ENCODE results near the gene DSCAM.

Gene DSCAM

GRCh38 chr21:40620386-40621145 is 226.4 kb downstream of the DSCAM start:
- no peak overlapping the region for H3K27ac Mint-ChIP-seq
- no peaks in the 10 kb centered on the region for H3K4me1 Mint-ChIP-seq
- no peak overlapping the region for H3K4me3 Mint-ChIP-seq
- DNase-seq (no peak), ATAC-seq (no peak)
- no peaks in the 10 kb centered on the region for H3K27me3 Mint-ChIP-seq
- H3K36me3 Mint-ChIP-seq (ENCODE audit: low read depth) = peaks cover 1% of the 10 kb centered on the region
- peaks cover 6% of the 10 kb centered on the region for H3K9me3 Mint-ChIP-seq

- ATAC-seq = no peak
- H3K4me3 Mint-ChIP-seq = no peak overlapping the region
- H3K36me3 Mint-ChIP-seq (ENCODE audit: low read depth) = peaks cover 1% of the 10 kb centered on the region
- H3K27ac Mint-ChIP-seq = no peak overlapping the region
- no peaks in the 10 kb centered on the region for H3K27me3 Mint-ChIP-seq
- peaks cover 6% of the 10 kb centered on the region for H3K9me3 Mint-ChIP-seq
- DNase-seq = no peak
- no peaks in the 10 kb centered on the region for H3K4me1 Mint-ChIP-seq
These were observed 228.6 kb downstream of the DSCAM start for GRCh38 chr21:40618191-40618973.

GRCh38 chr21:40616377-40616704 is 230.6 kb downstream of the DSCAM start:
- H3K9me3 Mint-ChIP-seq = no peaks in the 10 kb centered on the region
- peaks cover 1% of the 10 kb centered on the region for H3K36me3 Mint-ChIP-seq (ENCODE audit: low read depth)
- no peaks in the 10 kb centered on the region for H3K4me1 Mint-ChIP-seq
- no peaks in the 10 kb centered on the region for H3K27me3 Mint-ChIP-seq
- ATAC-seq (no peak), DNase-seq (no peak)
- no peak overlapping the region for H3K27ac Mint-ChIP-seq
- no peak overlapping the region for H3K4me3 Mint-ChIP-seq

- ATAC-seq = no peak
- Mint-ChIP-seq H3K9me3 (no peaks in the 10 kb centered on the region), H3K4me3 (no peak overlapping the region), H3K4me1 (no peaks in the 10 kb centered on the region), H3K36me3 (ENCODE audit: low read depth) (peaks cover 1% of the 10 kb centered on the region), H3K27ac (no peak overlapping the region), H3K27me3 (no peaks in the 10 kb centered on the region)
- no peak for DNase-seq
These were observed 231.2 kb downstream of the DSCAM start for GRCh38 chr21:40615505-40616376.

GRCh38 chr21:40613546-40614030 is 233.4 kb downstream of the DSCAM start:
- H3K9me3 Mint-ChIP-seq = no peaks in the 10 kb centered on the region
- DNase-seq = no peak
- H3K4me1 Mint-ChIP-seq = no peaks in the 10 kb centered on the region
- H3K36me3 Mint-ChIP-seq (ENCODE audit: low read depth) = no peaks in the 10 kb centered on the region
- no peak for ATAC-seq
- no peaks in the 10 kb centered on the region for H3K27me3 Mint-ChIP-seq
- H3K27ac Mint-ChIP-seq = no peak overlapping the region
- H3K4me3 Mint-ChIP-seq = no peak overlapping the region

- Mint-ChIP-seq H3K27me3 (no peaks in the 10 kb centered on the region), H3K4me1 (no peaks in the 10 kb centered on the region), H3K36me3 (ENCODE audit: low read depth) (no peaks in the 10 kb centered on the region), H3K27ac (no peak overlapping the region), H3K4me3 (no peak overlapping the region), H3K9me3 (peaks cover 5% of the 10 kb centered on the region)
- no peak for ATAC-seq
- DNase-seq = no peak
These were observed 236.6 kb downstream of the DSCAM start for GRCh38 chr21:40610345-40610744.

GRCh38 chr21:40606341-40606740 is 240.6 kb downstream of the DSCAM start:
- DNase-seq (no peak), ATAC-seq (no peak)
- Mint-ChIP-seq H3K9me3 (peaks cover 5% of the 10 kb centered on the region), H3K36me3 (ENCODE audit: low read depth) (no peaks in the 10 kb centered on the region), H3K4me1 (no peaks in the 10 kb centered on the region), H3K4me3 (no peak overlapping the region), H3K27me3 (no peaks in the 10 kb centered on the region), H3K27ac (no peak overlapping the region)

GRCh38 chr21:40605094-40605493 is 241.9 kb downstream of the DSCAM start:
- H3K27ac Mint-ChIP-seq = no peak overlapping the region
- peaks cover 5% of the 10 kb centered on the region for H3K9me3 Mint-ChIP-seq
- no peaks in the 10 kb centered on the region for H3K4me1 Mint-ChIP-seq
- DNase-seq (no peak), ATAC-seq (no peak)
- no peak overlapping the region for H3K4me3 Mint-ChIP-seq
- no peaks in the 10 kb centered on the region for H3K27me3 Mint-ChIP-seq
- H3K36me3 Mint-ChIP-seq (ENCODE audit: low read depth) = no peaks in the 10 kb centered on the region

GRCh38 chr21:40603774-40604173 is 243.2 kb downstream of the DSCAM start:
- H3K4me3 Mint-ChIP-seq = no peak overlapping the region
- H3K27ac Mint-ChIP-seq = no peak overlapping the region
- no peaks in the 10 kb centered on the region for H3K36me3 Mint-ChIP-seq (ENCODE audit: low read depth)
- H3K27me3 Mint-ChIP-seq = no peaks in the 10 kb centered on the region
- peaks cover 7% of the 10 kb centered on the region for H3K9me3 Mint-ChIP-seq
- DNase-seq = no peak
- no peaks in the 10 kb centered on the region for H3K4me1 Mint-ChIP-seq
- no peak for ATAC-seq

GRCh38 chr21:40602080-40602479 is 244.9 kb downstream of the DSCAM start:
- Mint-ChIP-seq H3K9me3 (peaks cover 4% of the 10 kb centered on the region), H3K4me3 (no peak overlapping the region), H3K36me3 (ENCODE audit: low read depth) (no peaks in the 10 kb centered on the region), H3K4me1 (no peaks in the 10 kb centered on the region), H3K27ac (no peak overlapping the region), H3K27me3 (no peaks in the 10 kb centered on the region)
- no peak for ATAC-seq
- DNase-seq = no peak

GRCh38 chr21:40595806-40596205 is 251.2 kb downstream of the DSCAM start:
- H3K4me3 Mint-ChIP-seq = no peak overlapping the region
- no peak for ATAC-seq
- no peak overlapping the region for H3K27ac Mint-ChIP-seq
- peaks cover 7% of the 10 kb centered on the region for H3K9me3 Mint-ChIP-seq
- H3K36me3 Mint-ChIP-seq (ENCODE audit: low read depth) = no peaks in the 10 kb centered on the region
- DNase-seq = no peak
- no peaks in the 10 kb centered on the region for H3K27me3 Mint-ChIP-seq
- H3K4me1 Mint-ChIP-seq = no peaks in the 10 kb centered on the region

- Mint-ChIP-seq H3K4me1 (no peaks in the 10 kb centered on the region), H3K36me3 (ENCODE audit: low read depth) (no peaks in the 10 kb centered on the region), H3K9me3 (peaks cover 7% of the 10 kb centered on the region), H3K27ac (no peak overlapping the region), H3K4me3 (no peak overlapping the region), H3K27me3 (no peaks in the 10 kb centered on the region)
- no peak for ATAC-seq
- no peak for DNase-seq
These were observed 259.1 kb downstream of the DSCAM start for GRCh38 chr21:40587736-40588346.

GRCh38 chr21:40586575-40586974 is 260.4 kb downstream of the DSCAM start:
- no peak for DNase-seq
- Mint-ChIP-seq H3K4me3 (no peak overlapping the region), H3K27me3 (no peaks in the 10 kb centered on the region), H3K4me1 (no peaks in the 10 kb centered on the region), H3K36me3 (ENCODE audit: low read depth) (no peaks in the 10 kb centered on the region), H3K27ac (no peak overlapping the region), H3K9me3 (peaks cover 4% of the 10 kb centered on the region)
- ATAC-seq = no peak

GRCh38 chr21:40577285-40578043 is 269.5 kb downstream of the DSCAM start:
- H3K4me3 Mint-ChIP-seq = no peak overlapping the region
- DNase-seq (no peak), ATAC-seq (no peak)
- H3K27ac Mint-ChIP-seq = no peak overlapping the region
- no peaks in the 10 kb centered on the region for H3K4me1 Mint-ChIP-seq
- no peaks in the 10 kb centered on the region for H3K36me3 Mint-ChIP-seq (ENCODE audit: low read depth)
- H3K27me3 Mint-ChIP-seq = no peaks in the 10 kb centered on the region
- no peaks in the 10 kb centered on the region for H3K9me3 Mint-ChIP-seq

Measured in activated naive CD8-positive, alpha-beta T cell treated with anti-CD3 and anti-CD28 coated beads, Interleukin-2, amount 50 U/mL, for 24 hours (primary cell).